GM19324 (cell line): ENCODE results near the gene DUSP5.

Source experiments
- ATAC-seq: cut with Tn5 transposase; IDR thresholded peaks from one replicate; pipeline ENCODE4 v1.9.1; 2021; ENCODE audit warnings: mild to moderate bottlenecking, moderate library complexity; ENCODE audit not compliant: unreplicated experiment, low FRiP score

DUSP5 gene

GRCh38 chr10:110498982-110499795 is 1.5 kb downstream of the DUSP5 start:
- peak; percentile 20 for ATAC-seq

- ATAC-seq: no peak
Measured at GRCh38 chr10:110499796-110500514, 2.2 kb downstream of the DUSP5 start.

GRCh38 chr10:110500515-110500905 is 2.8 kb downstream of the DUSP5 start:
- no peak for ATAC-seq

- ATAC-seq: no peak
Measured at GRCh38 chr10:110501142-110501937, 3.6 kb downstream of the DUSP5 start.

- ATAC-seq: no peak
Measured at GRCh38 chr10:110502072-110502845, 4.6 kb downstream of the DUSP5 start.

- ATAC-seq: peak; percentile 22
Measured at GRCh38 chr10:110502851-110503301, 5.2 kb downstream of the DUSP5 start.

- no peak for ATAC-seq
Measured at GRCh38 chr10:110503528-110504110, 5.9 kb downstream of the DUSP5 start.

- ATAC-seq: peak; percentile 53
Measured at GRCh38 chr10:110504111-110504735, 6.5 kb downstream of the DUSP5 start.

- ATAC-seq: no peak
Measured at GRCh38 chr10:110505130-110505770, 7.5 kb downstream of the DUSP5 start.

GRCh38 chr10:110506448-110506847 is 8.7 kb downstream of the DUSP5 start:
- no peak for ATAC-seq

GRCh38 chr10:110507346-110507745 is 9.6 kb downstream of the DUSP5 start:
- no peak for ATAC-seq

- no peak for ATAC-seq
Measured at GRCh38 chr10:110508159-110508788, 10.6 kb downstream of the DUSP5 start.

GRCh38 chr10:110508806-110509544 is 11.3 kb downstream of the DUSP5 start:
- no peak for ATAC-seq

- no peak for ATAC-seq
Measured at GRCh38 chr10:110509560-110509959, 11.9 kb downstream of the DUSP5 start.

GRCh38 chr10:110510086-110510485 is 12.4 kb downstream of the DUSP5 start:
- no peak for ATAC-seq

- no peak for ATAC-seq
Measured at GRCh38 chr10:110510730-110511129, 13.0 kb downstream of the DUSP5 start.

GRCh38 chr10:110511734-110512449 is 14.2 kb downstream of the DUSP5 start:
- no peak for ATAC-seq
